Kidney (tissue), 14 donors: ENCODE results near the gene RDH12. TPM values are rescaled to one million over a fixed set of nuclear protein-coding genes. Genes with fewer than 3 reads are reported as not detected.
"Not testable (repeated sequence)": the region's sequence is repeated elsewhere in the genome, so short reads cannot be mapped to it uniquely, and the experiment has no call there.

ENCODE experiments used
- DNase-seq, 5 donors: peaks; one replicate each; pipeline ENCODE4 v3.0.0-alpha.2; 2013 to 2020
- FAIRE-seq: peaks from 2 replicates; lab custom pipeline; 2012; peaks lifted over from hg19 to GRCh38; lab: Jason Lieb, UNC
- H3K27ac ChIP-seq, 2 donors: one replicate each; pipeline ENCODE4 v1.7.0; 2013; ENCODE audit warnings: low read depth in 2 of 2, low read length in 2 of 2, inconsistent platforms in 1 of 2
- H3K27me3 ChIP-seq: one replicate; pipeline ENCODE4 v1.7.1; 2013; ENCODE audit warnings: low read length, inconsistent platforms; ENCODE audit not compliant: control insufficient read depth, insufficient read depth
- H3K36me3 ChIP-seq, 3 donors: one replicate each; pipeline versions ENCODE4 v1.7.0 to v1.7.1; 2013; ENCODE audit warnings: low read length in 3 of 3, control low read depth in 1 of 3, inconsistent platforms in 1 of 3; ENCODE audit not compliant: insufficient read depth in 3 of 3, control insufficient read depth in 2 of 3
- H3K4me1 ChIP-seq, 3 donors: one replicate each; pipeline versions ENCODE4 v1.7.0 to v1.7.1; 2013; ENCODE audit warnings: low read length in 3 of 3, inconsistent platforms in 1 of 3, low read depth in 1 of 3; ENCODE audit not compliant: control insufficient read depth in 2 of 3, insufficient read depth in 2 of 3
- H3K4me3 ChIP-seq, 3 donors: one replicate each; pipeline versions ENCODE4 v1.7.0 to v1.8.1; 2013; ENCODE audit warnings: low read length in 3 of 3, control low read depth in 1 of 3, inconsistent platforms in 1 of 3
- H3K9ac ChIP-seq, 3 donors: one replicate each; pipeline versions ENCODE4 v1.7.0 to v1.7.1; 2013; ENCODE audit warnings: low read length in 3 of 3, control low read depth in 1 of 3, inconsistent platforms in 1 of 3
- H3K9me3 ChIP-seq, 3 donors: one replicate each; pipeline versions ENCODE4 v1.7.0 to v1.7.1; 2013; ENCODE audit warnings: low read length in 3 of 3, control low read depth in 1 of 3, inconsistent platforms in 1 of 3; ENCODE audit not compliant: control insufficient read depth in 2 of 3, insufficient read depth in 1 of 3
- CTCF ChIP-seq: IDR thresholded peaks from 3 replicates; pipeline ENCODE4 v1.5.1; 2012; ENCODE audit warnings: mild to moderate bottlenecking, moderate library complexity, borderline replicate concordance; ENCODE audit not compliant: insufficient read depth; ENCODE audit errors: extremely low read depth
- intact Hi-C: fragments of 100-400 bp; cut with DNase I; formaldehyde crosslinking; loops from one replicate; pipeline ENCODE4 v1.11.1; 2022
- polyA plus RNA-seq: library from polyadenylated mRNA; stranded (reverse); fragments of 350-450 nt; fragmentation: Illumina TruSeq; extraction: RNeasy Lipid Tissue Mini Kit (QIAGEN cat#74804); gene quantifications from one replicate; pipeline ENCODE4 v1.2.3, GENCODE V29; 2014; ENCODE audit warnings: low read depth, low replicate concordance; ENCODE audit not compliant: insufficient read depth
- total RNA-seq: library from RNA; stranded (reverse); fragmentation: NEBNext Ultra II Directional; extraction: Animal tissue kit (Norgen Biotek cat#: 25700); gene quantifications from one replicate; pipeline ENCODE4 v1.2.1, GENCODE V29; 2021
- donor health status: control.
- donor health status: control.
- donor health status: control.
- donor health status: control.
- donor health status: control.
- donor health status: DM: yes; HTN: yes; CAD: no.
- donor health status: Normal renal cell carcinoma (clear cell type).

RDH12 gene
- total and polyA plus RNA-seq, 2 donors from 2014 or later, result 0.22 to 10.0 TPM

GRCh38 chr14:67710209-67710608 lies 8.5 kb downstream of the RDH12 start:
- H3K4me1 ChIP-seq, result peaks cover 0 to 1% (median 0%) of the 10 kb centered on the region in 3 donors
- no peaks in the 10 kb centered on the region for H3K27me3 ChIP-seq
- intact Hi-C loops, result no loop called here
- no peaks in the 10 kb centered on the region for H3K9me3 ChIP-seq
- no peak for DNase-seq
- H3K36me3 ChIP-seq, result no peaks in the 10 kb centered on the region
- no peak overlapping the region for H3K4me3 ChIP-seq
- H3K9ac ChIP-seq, result no peak overlapping the region
- no peak overlapping the region for H3K27ac ChIP-seq
- no peak for FAIRE-seq
- TF ChIP-seq CTCF, result no peak

DNA sequence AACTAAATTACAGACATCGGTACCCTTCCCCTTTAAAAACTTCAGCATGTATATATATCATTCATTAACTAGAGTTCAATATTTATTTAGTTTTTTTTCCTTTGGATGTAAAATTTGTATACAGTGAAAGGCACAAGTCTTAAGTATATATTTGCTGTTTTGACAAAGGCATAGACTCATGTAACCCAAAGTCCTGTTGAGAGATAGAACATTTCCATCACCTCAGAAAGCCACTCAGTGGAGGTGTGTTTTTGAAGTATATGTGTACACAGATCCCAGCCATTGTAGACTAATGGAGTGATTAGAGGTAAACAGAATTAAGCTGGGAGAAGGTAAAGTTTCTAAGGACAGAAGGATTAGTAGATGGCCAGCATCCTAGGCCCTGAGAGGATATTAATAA lies 15.4 kb downstream of the RDH12 start:
- Histone ChIP-seq H3K9ac (no peak overlapping the region), H3K9me3 (no peaks in the 10 kb centered on the region), H3K27ac (no peak overlapping the region), H3K4me3 (no peak overlapping the region), H3K27me3 (no peaks in the 10 kb centered on the region), H3K36me3 (no peaks in the 10 kb centered on the region), H3K4me1 (no peaks in the 10 kb centered on the region)
- no peak for TF ChIP-seq CTCF
- intact Hi-C loops, result no loop called here
- FAIRE-seq, result no peak
- DNase-seq, result no peak

DNA sequence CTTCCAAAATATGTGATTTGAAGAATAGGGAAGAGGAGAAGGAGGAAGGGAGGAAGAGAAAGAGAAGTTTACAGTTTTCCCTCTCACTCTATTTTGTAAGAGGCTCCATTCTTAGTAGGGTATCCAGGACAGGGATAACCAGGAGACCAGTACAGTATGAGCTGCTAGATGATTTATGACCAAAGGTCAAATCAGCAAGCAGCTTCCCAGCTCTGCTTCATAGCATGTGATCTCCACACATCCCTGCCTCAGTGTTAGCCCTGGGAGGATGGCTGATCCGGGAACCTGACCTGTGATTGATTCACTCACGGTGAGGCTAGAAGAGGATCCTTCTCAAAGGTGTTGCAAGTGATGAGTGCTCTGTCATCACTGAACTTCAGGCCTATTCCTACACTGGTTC lies 16.6 kb downstream of the RDH12 start:
- H3K27ac ChIP-seq, result no peak overlapping the region
- intact Hi-C loops, result no loop called here
- H3K4me3 ChIP-seq, result no peak overlapping the region
- H3K4me1 ChIP-seq, result no peaks in the 10 kb centered on the region
- FAIRE-seq (no peak), DNase-seq (peak in 2 of 5 donors; percentile 22 to 29)
- no peak overlapping the region for H3K9ac ChIP-seq
- no peaks in the 10 kb centered on the region for H3K27me3 ChIP-seq
- no peak for TF ChIP-seq CTCF
- H3K9me3 ChIP-seq, result no peaks in the 10 kb centered on the region
- no peaks in the 10 kb centered on the region for H3K36me3 ChIP-seq

DNA sequence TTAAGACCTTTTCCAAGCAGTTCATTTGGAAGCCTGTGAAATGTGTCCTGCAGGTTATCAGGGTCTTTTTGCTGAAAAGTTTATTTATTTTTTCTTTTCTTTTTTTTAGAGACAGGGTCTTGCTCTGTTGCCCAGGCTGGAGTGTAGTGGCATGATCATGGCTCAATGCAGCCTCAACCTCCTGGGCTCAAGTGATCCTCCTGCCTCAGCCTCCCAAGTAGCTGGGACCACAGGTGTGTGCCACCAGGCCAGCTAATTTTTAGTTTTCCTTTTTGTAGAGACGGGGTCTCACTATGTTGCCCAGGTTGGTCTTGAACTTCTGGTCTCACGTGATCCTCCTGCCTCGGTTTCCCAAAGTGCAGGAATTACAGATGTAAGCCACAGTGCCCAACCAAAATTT lies 17.7 kb downstream of the RDH12 start:
- FAIRE-seq, DNase-seq, H3K27me3 ChIP-seq, H3K36me3 ChIP-seq, H3K9ac ChIP-seq, intact Hi-C loops, H3K9me3 ChIP-seq, H3K4me3 ChIP-seq, H3K27ac ChIP-seq, H3K4me1 ChIP-seq: not testable (repeated sequence)
